ENCODE data around the gene MORN1. TPM values are rescaled to one million over a fixed set of nuclear protein-coding genes. Genes with fewer than 3 reads are reported as not detected.

The MORN1 gene
- total and polyA plus RNA-seq, 10 of the 15 experiments (the other 5 are each of a cell fraction or from before 2014, with no cell fraction given): 0.76 to 7.9 (median 5.5) TPM

DNA sequence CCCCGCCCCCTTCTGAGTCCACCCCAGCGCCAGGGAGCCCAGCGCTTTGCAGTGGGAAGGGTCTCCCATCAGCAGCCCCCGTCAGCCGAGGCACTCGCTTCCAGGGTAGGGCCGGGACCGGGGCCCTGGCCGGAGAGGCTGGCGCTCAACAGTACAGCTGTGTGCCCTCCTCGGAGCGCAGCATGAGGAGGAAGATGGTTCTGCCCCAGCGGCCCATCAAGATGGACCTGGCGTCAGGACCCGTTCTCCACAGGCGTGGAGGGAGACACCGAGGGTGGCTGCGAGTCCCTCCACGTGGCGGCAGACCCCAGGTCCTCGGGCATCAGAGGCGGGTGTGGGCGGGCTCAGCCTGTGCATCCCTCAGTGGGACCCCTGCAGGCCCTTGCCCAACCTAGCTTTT, 54.3 kb downstream of the MORN1 start (continued):
- TF ChIP-seq BHLHE40 (IDR thresholded peaks at IDR 0.05; ENCODE audit: borderline replicate concordance in 1 of 2, low read depth in 2 of 2, low read length in 1 of 2): no peak
- no peak for TF ChIP-seq HDGF (IDR thresholded peaks at IDR 0.05)

- ChIA-PET CTCF (no interaction called here), SMC1A (ENCODE audit: uncharacterized antibody, unreplicated experiment) (no interaction called here), RAD21 (ENCODE audit: unreplicated experiment) (no interaction called here), POLR2A (no interaction called here)
- in situ Hi-C loops (cut with MboI): no loop called here
- DNase-seq (ENCODE audit: low read depth, low spot score) (no peak), ATAC-seq (no peak), FAIRE-seq (no peak)
- WGBS (ENCODE audit: insufficient coverage, insufficient replicate concordance, low lambda C conversion rate, missing lambda C conversion rate): 11% methylated on average over 11 of the region's 11 CpGs
- no peaks in the 10 kb centered on the region for H4K20me1 ChIP-seq (ENCODE audit: control insufficient read depth, insufficient read depth)
- no peak overlapping the region for H3K4me3 ChIP-seq
- H3K9me3 ChIP-seq (replicated peaks; ENCODE audit: control insufficient read depth, insufficient read depth, low read length): no peaks in the 10 kb centered on the region
- H2AFZ ChIP-seq (ENCODE audit: control insufficient read depth, low read depth, low read length): no peak overlapping the region
- H3K4me1 ChIP-seq (ENCODE audit: control insufficient read depth, insufficient read depth, low read length): no peaks in the 10 kb centered on the region
- H3K4me2 ChIP-seq (ENCODE audit: control insufficient read depth, insufficient read depth): no peak overlapping the region
- no peaks in the 10 kb centered on the region; a peak in 1 of 4 replicates for H3K27me3 ChIP-seq (replicated peaks in 1 of 2; ENCODE audit: control insufficient read depth in 2 of 2, insufficient read depth in 2 of 2, low read length in 1 of 2)
- H3K9ac ChIP-seq (ENCODE audit: control insufficient read depth, insufficient read depth, low read length): no peak overlapping the region
- no peaks in the 10 kb centered on the region for H3K36me3 ChIP-seq (ENCODE audit: control insufficient read depth in 2 of 2, insufficient read depth in 2 of 2, low read length in 1 of 2)
- intact Hi-C loops (cut with micrococcal nuclease; ENCODE audit: unreplicated experiment): no loop called here
- no peaks in the 10 kb centered on the region for H3K79me2 ChIP-seq (ENCODE audit: control insufficient read depth, insufficient read depth, low read length)
- BruUV-seq (replicated peaks): no TSS peak
- no peak overlapping the region for H3K27ac ChIP-seq (ENCODE audit: control insufficient read depth, insufficient read depth)
- TF ChIP-seq KAT2A (conservative IDR thresholded peaks at IDR 0.05; ENCODE audit: control insufficient read depth, low read depth, low read length) (no peak), E4F1 (IDR thresholded peaks at IDR 0.05; ENCODE audit: borderline replicate concordance, partially characterized antibody) (no peak), FOXK2 (IDR thresholded peaks at IDR 0.05) (no peak), EZH2 (IDR thresholded peaks at IDR 0.05; ENCODE audit: borderline replicate concordance, control insufficient read depth, low read depth, low read length) (no peak), GABPA (IDR thresholded peaks at IDR 0.05; ENCODE audit: low read depth) (no peak), RAD21 (IDR thresholded peaks at IDR 0.05; ENCODE audit: insufficient read depth, low read depth, low read length) (no peak), SKIL (IDR thresholded peaks at IDR 0.05; ENCODE audit: low read depth, poor library complexity, severe bottlenecking) (no peak), SRF (IDR thresholded peaks at IDR 0.05; ENCODE audit: low read depth in 2 of 2, low read length in 2 of 2) (no peak), MYC (IDR thresholded peaks at IDR 0.05; ENCODE audit: insufficient read depth, insufficient read length, insufficient replicate concordance, low read length, severe bottlenecking) (no peak), BRCA1 (IDR thresholded peaks at IDR 0.05; ENCODE audit: low read depth, low read length) (no peak), ATF7 (IDR thresholded peaks at IDR 0.05; ENCODE audit: low read depth) (no peak), SUPT20H (IDR thresholded peaks at IDR 0.05; ENCODE audit: borderline replicate concordance, control insufficient read depth, low read depth, low read length) (no peak), SREBF1 (IDR thresholded peaks at IDR 0.05; ENCODE audit: low read length) (no peak), CHD4 (IDR thresholded peaks at IDR 0.05) (no peak), ATF3 (IDR thresholded peaks at IDR 0.05; ENCODE audit: borderline replicate concordance, extremely low read depth, low read depth, low read length) (no peak)
Measured at GRCh38 chr1:2336499-2336898, 54.9 kb downstream of the MORN1 start.

Data from GM12878 (cell line).